ENCODE measurements around the gene DTWD2.

DTWD2 gene

GRCh38 chr5:118906947-118907346 is 81.4 kb downstream of the DTWD2 start:
- Histone ChIP-seq H4K20me1 (ENCODE audit: insufficient read depth, low read length) (no peaks in the 10 kb centered on the region), H3K36me3 (ENCODE audit: insufficient read depth, low read length) (no peaks in the 10 kb centered on the region), H3K9me2 (ENCODE audit: low read depth, low read length) (no peaks in the 10 kb centered on the region), H2AFZ (ENCODE audit: low read length) (no peak overlapping the region), H3K4me3 (ENCODE audit: low read depth, low read length, poor library complexity, severe bottlenecking) (no peak overlapping the region), H3K9ac (ENCODE audit: low read length) (no peak overlapping the region), H3K4me2 (ENCODE audit: low read length) (no peak overlapping the region), H3K79me2 (ENCODE audit: insufficient read depth, low read length) (no peaks in the 10 kb centered on the region), H3K27me3 (ENCODE audit: insufficient read depth, low read length) (no peaks in the 10 kb centered on the region), H3K9me3 (ENCODE audit: low read length) (no peaks in the 10 kb centered on the region), H3K4me1 (ENCODE audit: insufficient read depth, low read length, severe bottlenecking) (no peaks in the 10 kb centered on the region), H3K27ac (ENCODE audit: low read depth, low read length, poor library complexity, severe bottlenecking) (no peak overlapping the region), H3F3A (ENCODE audit: insufficient read depth, low read length) (no peaks in the 10 kb centered on the region)
- TF ChIP-seq, protein P1, sequence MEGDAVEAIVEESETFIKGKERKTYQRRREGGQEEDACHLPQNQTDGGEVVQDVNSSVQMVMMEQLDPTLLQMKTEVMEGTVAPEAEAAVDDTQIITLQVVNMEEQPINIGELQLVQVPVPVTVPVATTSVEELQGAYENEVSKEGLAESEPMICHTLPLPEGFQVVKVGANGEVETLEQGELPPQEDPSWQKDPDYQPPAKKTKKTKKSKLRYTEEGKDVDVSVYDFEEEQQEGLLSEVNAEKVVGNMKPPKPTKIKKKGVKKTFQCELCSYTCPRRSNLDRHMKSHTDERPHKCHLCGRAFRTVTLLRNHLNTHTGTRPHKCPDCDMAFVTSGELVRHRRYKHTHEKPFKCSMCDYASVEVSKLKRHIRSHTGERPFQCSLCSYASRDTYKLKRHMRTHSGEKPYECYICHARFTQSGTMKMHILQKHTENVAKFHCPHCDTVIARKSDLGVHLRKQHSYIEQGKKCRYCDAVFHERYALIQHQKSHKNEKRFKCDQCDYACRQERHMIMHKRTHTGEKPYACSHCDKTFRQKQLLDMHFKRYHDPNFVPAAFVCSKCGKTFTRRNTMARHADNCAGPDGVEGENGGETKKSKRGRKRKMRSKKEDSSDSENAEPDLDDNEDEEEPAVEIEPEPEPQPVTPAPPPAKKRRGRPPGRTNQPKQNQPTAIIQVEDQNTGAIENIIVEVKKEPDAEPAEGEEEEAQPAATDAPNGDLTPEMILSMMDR (IDR thresholded peaks at IDR 0.05; ENCODE audit: low read length), result no peak
- no peak for TF ChIP-seq EZH2 (IDR thresholded peaks at IDR 0.05; ENCODE audit: borderline replicate concordance, low read length)

- H3F3A ChIP-seq (ENCODE audit: insufficient read depth, low read length), result no peaks in the 10 kb centered on the region
- H3K4me2 ChIP-seq (ENCODE audit: low read length), result no peak overlapping the region
- no peak overlapping the region for H2AFZ ChIP-seq (ENCODE audit: low read length)
- no peaks in the 10 kb centered on the region for H3K4me1 ChIP-seq (ENCODE audit: insufficient read depth, low read length, severe bottlenecking)
- no peaks in the 10 kb centered on the region for H3K79me2 ChIP-seq (ENCODE audit: insufficient read depth, low read length)
- H3K4me3 ChIP-seq (ENCODE audit: low read depth, low read length, poor library complexity, severe bottlenecking), result no peak overlapping the region
- no peaks in the 10 kb centered on the region for H3K9me2 ChIP-seq (ENCODE audit: low read depth, low read length)
- no peaks in the 10 kb centered on the region for H3K9me3 ChIP-seq (ENCODE audit: low read length)
- no peak overlapping the region for H3K9ac ChIP-seq (ENCODE audit: low read length)
- no peaks in the 10 kb centered on the region for H3K36me3 ChIP-seq (ENCODE audit: insufficient read depth, low read length)
- H4K20me1 ChIP-seq (ENCODE audit: insufficient read depth, low read length), result no peaks in the 10 kb centered on the region
- H3K27ac ChIP-seq (ENCODE audit: low read depth, low read length, poor library complexity, severe bottlenecking), result no peak overlapping the region
- H3K27me3 ChIP-seq (ENCODE audit: insufficient read depth, low read length), result no peaks in the 10 kb centered on the region
- TF ChIP-seq EZH2 (IDR thresholded peaks at IDR 0.05; ENCODE audit: borderline replicate concordance, low read length), result no peak
Measured at GRCh38 chr5:118905196-118905595, 83.2 kb downstream of the DTWD2 start.

DNA sequence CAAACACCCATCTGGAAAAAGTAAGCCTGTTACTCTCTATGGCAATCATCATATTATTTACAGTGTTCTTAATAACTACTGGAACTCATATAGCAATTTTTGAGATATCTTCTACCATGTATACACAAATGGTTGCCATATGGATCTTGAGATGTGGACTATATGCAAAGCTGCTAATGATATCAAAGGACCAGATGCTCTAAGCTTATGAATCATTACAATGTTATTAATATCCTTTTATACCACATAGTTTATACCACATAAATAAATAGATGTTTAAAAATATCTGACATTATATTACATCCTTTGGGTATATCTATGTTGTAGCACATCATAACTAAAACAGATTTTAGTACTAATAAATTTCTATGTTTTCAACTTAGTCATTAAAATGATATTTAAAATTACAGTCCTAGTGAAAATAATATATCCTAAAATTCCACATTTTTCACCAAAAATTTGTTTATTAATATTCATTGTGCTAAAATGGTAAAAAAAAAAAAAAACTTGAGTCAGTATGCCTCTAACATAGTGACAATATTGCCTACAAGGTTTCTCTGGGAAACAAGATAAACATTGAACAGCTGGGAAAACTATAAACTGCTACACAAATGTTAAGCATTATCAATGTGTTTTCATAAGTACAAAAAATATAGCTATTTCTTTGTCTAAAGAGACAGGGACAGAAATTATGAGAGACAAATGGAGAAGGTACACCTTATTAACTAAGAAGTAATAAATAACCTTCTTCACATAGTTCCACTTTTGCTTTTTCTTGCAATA is 85.5 kb downstream of the DTWD2 start:
- no peak overlapping the region for H3K4me3 ChIP-seq (ENCODE audit: low read depth, low read length, poor library complexity, severe bottlenecking)
- H3F3A ChIP-seq (ENCODE audit: insufficient read depth, low read length), result no peaks in the 10 kb centered on the region
- H3K9me3 ChIP-seq (ENCODE audit: low read length), result no peaks in the 10 kb centered on the region
- no peak overlapping the region for H2AFZ ChIP-seq (ENCODE audit: low read length)
- TF ChIP-seq EZH2 (IDR thresholded peaks at IDR 0.05; ENCODE audit: borderline replicate concordance, low read length), result no peak
- H3K4me1 ChIP-seq (ENCODE audit: insufficient read depth, low read length, severe bottlenecking), result no peaks in the 10 kb centered on the region
- no peak overlapping the region for H3K4me2 ChIP-seq (ENCODE audit: low read length)
- H3K9me2 ChIP-seq (ENCODE audit: low read depth, low read length), result no peaks in the 10 kb centered on the region
- H3K79me2 ChIP-seq (ENCODE audit: insufficient read depth, low read length), result no peaks in the 10 kb centered on the region
- H3K27ac ChIP-seq (ENCODE audit: low read depth, low read length, poor library complexity, severe bottlenecking), result no peak overlapping the region
- no peaks in the 10 kb centered on the region for H4K20me1 ChIP-seq (ENCODE audit: insufficient read depth, low read length)
- H3K36me3 ChIP-seq (ENCODE audit: insufficient read depth, low read length), result no peaks in the 10 kb centered on the region
- no peaks in the 10 kb centered on the region for H3K27me3 ChIP-seq (ENCODE audit: insufficient read depth, low read length)
- H3K9ac ChIP-seq (ENCODE audit: low read length), result no peak overlapping the region

DNA sequence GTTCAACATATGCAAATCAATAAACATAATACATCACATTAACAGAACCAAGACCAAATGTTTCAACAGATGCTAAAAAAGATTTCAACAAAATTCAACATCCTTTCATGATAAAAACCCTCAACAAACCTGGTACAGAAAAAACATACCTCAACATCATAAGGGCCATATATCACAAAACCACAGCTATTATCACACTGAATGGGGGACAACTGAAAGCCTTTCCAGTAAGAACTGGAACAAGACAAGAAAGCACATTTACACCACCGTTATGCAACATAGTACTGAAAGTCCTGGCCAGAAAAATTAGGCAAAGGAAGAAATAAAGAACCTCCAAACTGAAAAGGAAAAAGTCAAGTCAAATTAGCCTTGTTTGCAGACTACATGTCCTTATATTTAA is 93.6 kb downstream of the DTWD2 start:
- H3K36me3 ChIP-seq (ENCODE audit: insufficient read depth, low read length), result no peaks in the 10 kb centered on the region
- H3K79me2 ChIP-seq (ENCODE audit: insufficient read depth, low read length), result no peaks in the 10 kb centered on the region
- H3F3A ChIP-seq (ENCODE audit: insufficient read depth, low read length), result no peaks in the 10 kb centered on the region
- H3K4me2 ChIP-seq (ENCODE audit: low read length), result no peak overlapping the region
- H3K4me3 ChIP-seq (ENCODE audit: low read depth, low read length, poor library complexity, severe bottlenecking), result no peak overlapping the region
- no peak overlapping the region for H3K9ac ChIP-seq (ENCODE audit: low read length)
- no peak overlapping the region for H2AFZ ChIP-seq (ENCODE audit: low read length)
- no peaks in the 10 kb centered on the region for H3K9me2 ChIP-seq (ENCODE audit: low read depth, low read length)
- H3K4me1 ChIP-seq (ENCODE audit: insufficient read depth, low read length, severe bottlenecking), result no peaks in the 10 kb centered on the region
- no peaks in the 10 kb centered on the region for H4K20me1 ChIP-seq (ENCODE audit: insufficient read depth, low read length)
- TF ChIP-seq, protein P1 (IDR thresholded peaks at IDR 0.05; ENCODE audit: low read length), result no peak
- TF ChIP-seq EZH2 (IDR thresholded peaks at IDR 0.05; ENCODE audit: borderline replicate concordance, low read length), result no peak
- H3K27me3 ChIP-seq (ENCODE audit: insufficient read depth, low read length), result no peaks in the 10 kb centered on the region
- no peak overlapping the region for H3K27ac ChIP-seq (ENCODE audit: low read depth, low read length, poor library complexity, severe bottlenecking)
- H3K9me3 ChIP-seq (ENCODE audit: low read length), result no peaks in the 10 kb centered on the region
